ENCODE measurements around the gene DUSP9.

DUSP9 gene

GRCh38 chrX:153659268-153659667, 12.3 kb downstream of the DUSP9 start:
- no peak overlapping the region for H3K27ac Mint-ChIP-seq
- DNase-seq = no peak
- CTCF ChIA-PET = interaction anchor here (4.4 kb wide), 1 partner anchor 9 kb away, joined by 23 read pairs; no protein-coding TSS in a partner anchor
- no peaks in the 10 kb centered on the region for H3K36me3 Mint-ChIP-seq
- H3K4me3 Mint-ChIP-seq = no peak overlapping the region
- no peaks in the 10 kb centered on the region for H3K9me3 Mint-ChIP-seq
- peaks cover 42% of the 10 kb centered on the region for H3K27me3 Mint-ChIP-seq
- H3K4me1 Mint-ChIP-seq = peaks cover 5% of the 10 kb centered on the region

- Mint-ChIP-seq H3K27ac (no peak overlapping the region), H3K27me3 (peaks cover 64% of the 10 kb centered on the region), H3K4me1 (peaks cover 5% of the 10 kb centered on the region), H3K9me3 (no peaks in the 10 kb centered on the region), H3K36me3 (no peaks in the 10 kb centered on the region), H3K4me3 (no peak overlapping the region)
- peak; percentile 69 for DNase-seq
- CTCF ChIA-PET = interaction anchor here (0.9 to 3.3 kb wide), 9 partner anchors 11 to 702 kb away, joined by 3 to 12 read pairs (median 6); partner anchors contain the start of genes DUSP9 and PNCK
Observed at GRCh38 chrX:153662266-153662665, 15.3 kb downstream of the DUSP9 start.

GRCh38 chrX:153665726-153666306, 18.8 kb downstream of the DUSP9 start:
- no peak overlapping the region for H3K27ac Mint-ChIP-seq
- no peak overlapping the region for H3K4me3 Mint-ChIP-seq
- H3K27me3 Mint-ChIP-seq = peaks cover 60% of the 10 kb centered on the region
- H3K9me3 Mint-ChIP-seq = no peaks in the 10 kb centered on the region
- H3K4me1 Mint-ChIP-seq = peaks cover 12% of the 10 kb centered on the region
- DNase-seq = no peak
- H3K36me3 Mint-ChIP-seq = no peaks in the 10 kb centered on the region
- CTCF ChIA-PET = interaction anchor here (0.9 to 2.6 kb wide), 3 partner anchors 17 to 127 kb away, joined by 3 to 13 read pairs (median 5); no protein-coding TSS in a partner anchor

- no peak overlapping the region for H3K27ac Mint-ChIP-seq
- CTCF ChIA-PET = interaction anchor here (0.7 to 4.1 kb wide), 15 partner anchors 10 to 725 kb away, joined by 3 to 53 read pairs (median 6); partner anchors contain the start of gene DUSP9
- H3K4me3 Mint-ChIP-seq = peak overlapping the region; percentile 67
- no peaks in the 10 kb centered on the region for H3K9me3 Mint-ChIP-seq
- H3K27me3 Mint-ChIP-seq = peaks cover 57% of the 10 kb centered on the region
- peaks cover 7% of the 10 kb centered on the region for H3K4me1 Mint-ChIP-seq
- DNase-seq = no peak
- no peaks in the 10 kb centered on the region for H3K36me3 Mint-ChIP-seq
Observed at GRCh38 chrX:153667281-153667955, 20.4 kb downstream of the DUSP9 start.

DNA sequence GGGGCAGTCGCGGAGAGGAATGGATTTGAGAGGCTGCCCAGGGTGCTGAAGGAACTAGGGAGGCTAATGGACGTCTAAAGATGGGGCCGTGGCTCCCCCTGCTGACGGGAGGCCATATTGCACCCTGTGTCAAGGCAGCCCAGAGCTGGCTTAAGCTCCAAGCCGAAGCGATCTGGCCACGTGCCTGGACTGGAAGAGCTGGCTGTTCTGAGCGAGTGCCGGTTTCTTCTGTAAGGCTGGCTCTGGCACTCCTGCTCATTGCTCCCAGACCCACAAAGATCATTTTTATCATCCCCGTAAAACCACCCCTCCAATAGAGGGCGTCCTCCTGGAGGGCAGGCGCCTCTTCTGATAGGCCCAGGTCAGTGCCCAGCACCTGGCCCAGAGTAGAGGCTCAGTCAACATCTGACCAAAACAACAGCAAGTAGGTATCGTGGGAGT, 21.0 kb downstream of the DUSP9 start:
- Mint-ChIP-seq H3K4me3 (peak overlapping the region; percentile 67), H3K9me3 (no peaks in the 10 kb centered on the region), H3K36me3 (no peaks in the 10 kb centered on the region), H3K27me3 (peaks cover 58% of the 10 kb centered on the region), H3K4me1 (peaks cover 7% of the 10 kb centered on the region), H3K27ac (no peak overlapping the region)
- peak; percentile 85 for DNase-seq
- CTCF ChIA-PET = interaction anchor here (0.6 to 4.1 kb wide), 17 partner anchors 11 to 725 kb away, joined by 3 to 53 read pairs (median 5); partner anchors contain the start of gene DUSP9

- Mint-ChIP-seq H3K9me3 (no peaks in the 10 kb centered on the region), H3K4me3 (no peak overlapping the region), H3K36me3 (no peaks in the 10 kb centered on the region), H3K4me1 (peaks cover 7% of the 10 kb centered on the region), H3K27ac (no peak overlapping the region), H3K27me3 (peaks cover 58% of the 10 kb centered on the region)
- no peak for DNase-seq
- CTCF ChIA-PET = interaction anchor here (0.6 to 4.1 kb wide), 19 partner anchors 11 to 727 kb away, joined by 3 to 53 read pairs (median 5); partner anchors contain the start of gene DUSP9
Observed at GRCh38 chrX:153668423-153669173, 21.6 kb downstream of the DUSP9 start.

DNA sequence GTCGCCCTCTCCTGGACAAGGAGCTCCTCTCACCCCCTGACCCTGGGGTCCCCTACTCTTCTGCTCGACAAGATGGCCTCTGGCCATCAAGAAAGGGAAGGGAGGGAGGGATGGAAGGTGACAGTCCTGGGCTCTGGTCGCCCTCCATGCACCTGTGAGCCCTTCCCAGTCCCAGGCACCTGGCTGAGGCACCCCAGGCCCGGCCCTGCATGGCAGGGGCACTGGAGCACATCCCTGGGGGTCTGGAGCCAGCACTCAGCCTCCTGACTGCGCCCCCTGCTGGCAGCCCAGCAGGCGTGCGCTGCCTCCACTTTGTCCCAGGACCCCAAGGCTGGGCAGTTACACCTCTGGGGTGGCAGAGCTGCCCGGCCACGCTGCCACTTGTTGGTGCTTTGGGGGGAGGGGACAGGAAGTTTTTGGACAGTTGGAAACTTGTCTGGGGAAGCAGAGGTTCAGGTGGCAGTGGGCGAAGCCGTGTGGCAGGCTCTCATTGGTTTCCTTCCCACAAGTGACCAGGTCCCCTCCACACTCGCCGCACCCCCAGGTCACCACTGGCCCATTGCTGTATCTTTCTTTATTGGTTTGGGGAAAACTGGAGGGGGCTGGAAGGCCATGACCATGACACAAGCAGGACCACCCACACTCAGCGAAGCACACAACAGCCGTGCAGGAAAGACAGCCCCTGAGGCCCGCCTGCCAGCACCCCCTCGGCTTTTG, 22.3 kb downstream of the DUSP9 start:
- Mint-ChIP-seq H3K27ac (no peak overlapping the region), H3K9me3 (no peaks in the 10 kb centered on the region), H3K27me3 (peaks cover 59% of the 10 kb centered on the region), H3K36me3 (no peaks in the 10 kb centered on the region), H3K4me3 (no peak overlapping the region), H3K4me1 (peaks cover 9% of the 10 kb centered on the region)
- DNase-seq = peak; percentile 51
- CTCF ChIA-PET = interaction anchor here (0.7 to 4.1 kb wide), 10 partner anchors 12 to 728 kb away, joined by 3 to 53 read pairs (median 8); no protein-coding TSS in a partner anchor

DNA sequence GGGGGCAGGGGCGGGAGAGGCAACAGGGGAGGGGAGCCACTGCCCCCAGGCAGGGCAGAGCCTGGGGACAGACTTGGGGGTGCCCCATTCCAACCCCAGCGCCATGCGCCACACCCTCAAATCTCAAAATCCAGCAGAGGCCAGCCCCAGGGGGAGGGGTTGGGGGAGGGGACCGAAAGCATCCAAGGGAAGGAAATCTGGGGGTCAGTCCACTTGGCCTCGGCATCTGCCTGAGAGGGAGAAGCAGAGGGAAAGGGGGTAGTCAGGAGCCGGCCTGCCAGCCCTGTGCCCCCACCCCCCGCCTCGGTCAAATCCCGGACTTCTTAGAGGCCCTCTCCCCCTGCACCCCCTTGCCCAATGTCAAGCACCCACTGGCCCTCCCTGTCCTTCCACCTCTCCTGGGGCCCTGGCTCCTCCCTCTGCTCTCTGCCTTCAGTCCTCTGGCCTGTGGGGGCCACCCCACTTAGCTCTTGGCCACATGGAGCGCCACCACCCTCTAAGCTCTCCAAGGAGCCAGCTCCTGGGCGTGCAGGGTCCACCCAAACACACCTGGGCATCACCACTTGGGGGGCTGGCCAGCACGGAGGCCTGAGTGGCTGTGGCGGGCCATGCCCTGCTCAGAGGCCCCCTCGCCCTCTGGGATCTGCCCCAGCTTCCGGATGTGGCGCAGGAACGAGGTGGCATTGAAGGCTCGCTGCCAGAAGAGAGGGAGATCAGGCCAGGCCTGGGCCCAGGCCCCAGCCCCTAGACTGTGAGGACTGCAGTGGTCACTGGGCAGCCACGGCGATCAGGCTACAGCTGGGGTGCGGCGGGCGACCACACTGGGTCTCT, 23.1 kb downstream of the DUSP9 start:
- no peak for DNase-seq
- Mint-ChIP-seq H3K27me3 (peaks cover 61% of the 10 kb centered on the region), H3K4me1 (peaks cover 9% of the 10 kb centered on the region), H3K36me3 (no peaks in the 10 kb centered on the region), H3K4me3 (no peak overlapping the region), H3K27ac (no peak overlapping the region), H3K9me3 (no peaks in the 10 kb centered on the region)
- CTCF ChIA-PET = interaction anchor here (0.5 to 4.1 kb wide), 5 partner anchors 13 to 714 kb away, joined by 3 to 53 read pairs (median 12); no protein-coding TSS in a partner anchor

GRCh38 chrX:153670748-153671588, 24.0 kb downstream of the DUSP9 start:
- peaks cover 9% of the 10 kb centered on the region for H3K4me1 Mint-ChIP-seq
- H3K4me3 Mint-ChIP-seq = no peak overlapping the region
- peaks cover 57% of the 10 kb centered on the region for H3K27me3 Mint-ChIP-seq
- H3K27ac Mint-ChIP-seq = no peak overlapping the region
- no peaks in the 10 kb centered on the region for H3K9me3 Mint-ChIP-seq
- CTCF ChIA-PET = interaction anchor here (0.5 to 4.1 kb wide), 5 partner anchors 14 to 714 kb away, joined by 3 to 53 read pairs (median 4); no protein-coding TSS in a partner anchor
- no peaks in the 10 kb centered on the region for H3K36me3 Mint-ChIP-seq
- DNase-seq = no peak

- peaks cover 52% of the 10 kb centered on the region for H3K27me3 Mint-ChIP-seq
- no peaks in the 10 kb centered on the region for H3K9me3 Mint-ChIP-seq
- no peaks in the 10 kb centered on the region for H3K36me3 Mint-ChIP-seq
- CTCF ChIA-PET = interaction anchor here (0.5 kb wide), 1 partner anchor 55 kb away, joined by 4 read pairs; no protein-coding TSS in a partner anchor
- no peak overlapping the region for H3K27ac Mint-ChIP-seq
- DNase-seq = no peak
- no peak overlapping the region for H3K4me3 Mint-ChIP-seq
- H3K4me1 Mint-ChIP-seq = peaks cover 9% of the 10 kb centered on the region
Observed at GRCh38 chrX:153671589-153672530, 24.9 kb downstream of the DUSP9 start.

All from activated naive CD4-positive, alpha-beta T cell treated with anti-CD3 and anti-CD28 coated beads, Interleukin-2, amount 10 ng/mL, durations not matched to agents 7 days and 5 days (primary cell).